SK-N-SH treated with all-trans-retinoic acid at 6 μM for 48 hours (cell line): ENCODE data around the gene RUNDC3A.

ENCODE experiments used
- ISL1 ChIP-seq: fragments of 250-450 bp; sonication (Bioruptor Pico); IDR thresholded peaks from 2 replicates; pipeline ENCODE4 v2.1.2; 2022; ENCODE audit warnings: mild to moderate bottlenecking, moderate library complexity
- ZC3H10 ChIP-seq: fragments of 250-450 bp; sonication (Bioruptor Pico); IDR thresholded peaks from 2 replicates; pipeline ENCODE4 v1.5.1; 2021; ENCODE audit warnings: mild to moderate bottlenecking, moderate library complexity
- ZFP30 ChIP-seq: fragments of 450-650 bp; formaldehyde crosslinking; IDR thresholded peaks from 2 replicates; pipeline ENCODE4 v1.5.0; 2022; ENCODE audit warnings: mild to moderate bottlenecking, moderate library complexity
- ZNF565 ChIP-seq: fragments of 450-650 bp; formaldehyde crosslinking; conservative IDR thresholded peaks from 2 replicates; pipeline ENCODE4 v1.5.0; 2020; ENCODE audit warnings: low read depth, mild to moderate bottlenecking, moderate library complexity
- TF ChIP-seq, protein P1 (sequence below): fragments of 250-450 bp; sonication (Bioruptor Pico); IDR thresholded peaks from 2 replicates; pipeline ENCODE4 v1.8.0; 2020; ENCODE audit warnings: mild to moderate bottlenecking, moderate library complexity, borderline replicate concordance
- TF ChIP-seq, protein P2 (sequence below): fragments of 250-450 bp; sonication (Bioruptor Pico); IDR thresholded peaks from 2 replicates; pipeline ENCODE4 v1.5.1; 2020; ENCODE audit warnings: low read depth, mild to moderate bottlenecking, moderate library complexity
- TF ChIP-seq, protein P3 (sequence below): fragments of 250-450 bp; sonication (Bioruptor Pico); IDR thresholded peaks from 2 replicates; pipeline ENCODE4 v1.8.0; 2021; ENCODE audit warnings: low read depth, mild to moderate bottlenecking, moderate library complexity, borderline replicate concordance

DNA sequence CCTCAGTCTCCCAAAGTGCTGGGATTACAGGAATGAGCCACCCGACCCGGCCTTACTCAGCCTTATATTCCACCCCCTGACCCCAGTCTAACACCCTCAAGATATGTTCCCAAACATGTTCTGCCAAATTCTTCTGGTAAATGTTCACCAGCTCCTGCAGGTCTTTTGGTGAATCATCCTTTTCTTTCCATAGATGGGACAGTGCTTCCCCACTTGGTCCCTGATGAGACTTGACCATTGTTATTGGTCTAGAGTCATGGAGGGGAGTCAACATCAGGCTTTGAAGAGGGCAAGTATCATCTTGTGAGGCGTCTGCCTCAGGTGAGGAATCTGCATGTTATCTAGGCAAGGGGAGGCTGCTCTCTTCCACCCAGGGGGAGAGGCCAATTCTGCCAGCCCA, 10.4 kb upstream of the RUNDC3A start:
- TF ChIP-seq ZNF565 (CRISPR knock-in tag) (no peak), ZC3H10 (CRISPR knock-in tag) (no peak), ISL1 (CRISPR knock-in tag) (no peak), ZFP30 (CRISPR knock-in tag) (no peak)
- TF ChIP-seq, protein P1, sequence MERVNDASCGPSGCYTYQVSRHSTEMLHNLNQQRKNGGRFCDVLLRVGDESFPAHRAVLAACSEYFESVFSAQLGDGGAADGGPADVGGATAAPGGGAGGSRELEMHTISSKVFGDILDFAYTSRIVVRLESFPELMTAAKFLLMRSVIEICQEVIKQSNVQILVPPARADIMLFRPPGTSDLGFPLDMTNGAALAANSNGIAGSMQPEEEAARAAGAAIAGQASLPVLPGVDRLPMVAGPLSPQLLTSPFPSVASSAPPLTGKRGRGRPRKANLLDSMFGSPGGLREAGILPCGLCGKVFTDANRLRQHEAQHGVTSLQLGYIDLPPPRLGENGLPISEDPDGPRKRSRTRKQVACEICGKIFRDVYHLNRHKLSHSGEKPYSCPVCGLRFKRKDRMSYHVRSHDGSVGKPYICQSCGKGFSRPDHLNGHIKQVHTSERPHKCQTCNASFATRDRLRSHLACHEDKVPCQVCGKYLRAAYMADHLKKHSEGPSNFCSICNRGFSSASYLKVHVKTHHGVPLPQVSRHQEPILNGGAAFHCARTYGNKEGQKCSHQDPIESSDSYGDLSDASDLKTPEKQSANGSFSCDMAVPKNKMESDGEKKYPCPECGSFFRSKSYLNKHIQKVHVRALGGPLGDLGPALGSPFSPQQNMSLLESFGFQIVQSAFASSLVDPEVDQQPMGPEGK = no peak
- TF ChIP-seq, protein P2, sequence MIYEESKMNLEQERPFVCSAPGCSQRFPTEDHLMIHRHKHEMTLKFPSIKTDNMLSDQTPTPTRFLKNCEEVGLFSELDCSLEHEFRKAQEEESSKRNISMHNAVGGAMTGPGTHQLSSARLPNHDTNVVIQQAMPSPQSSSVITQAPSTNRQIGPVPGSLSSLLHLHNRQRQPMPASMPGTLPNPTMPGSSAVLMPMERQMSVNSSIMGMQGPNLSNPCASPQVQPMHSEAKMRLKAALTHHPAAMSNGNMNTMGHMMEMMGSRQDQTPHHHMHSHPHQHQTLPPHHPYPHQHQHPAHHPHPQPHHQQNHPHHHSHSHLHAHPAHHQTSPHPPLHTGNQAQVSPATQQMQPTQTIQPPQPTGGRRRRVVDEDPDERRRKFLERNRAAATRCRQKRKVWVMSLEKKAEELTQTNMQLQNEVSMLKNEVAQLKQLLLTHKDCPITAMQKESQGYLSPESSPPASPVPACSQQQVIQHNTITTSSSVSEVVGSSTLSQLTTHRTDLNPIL = no peak
- TF ChIP-seq, protein P3, sequence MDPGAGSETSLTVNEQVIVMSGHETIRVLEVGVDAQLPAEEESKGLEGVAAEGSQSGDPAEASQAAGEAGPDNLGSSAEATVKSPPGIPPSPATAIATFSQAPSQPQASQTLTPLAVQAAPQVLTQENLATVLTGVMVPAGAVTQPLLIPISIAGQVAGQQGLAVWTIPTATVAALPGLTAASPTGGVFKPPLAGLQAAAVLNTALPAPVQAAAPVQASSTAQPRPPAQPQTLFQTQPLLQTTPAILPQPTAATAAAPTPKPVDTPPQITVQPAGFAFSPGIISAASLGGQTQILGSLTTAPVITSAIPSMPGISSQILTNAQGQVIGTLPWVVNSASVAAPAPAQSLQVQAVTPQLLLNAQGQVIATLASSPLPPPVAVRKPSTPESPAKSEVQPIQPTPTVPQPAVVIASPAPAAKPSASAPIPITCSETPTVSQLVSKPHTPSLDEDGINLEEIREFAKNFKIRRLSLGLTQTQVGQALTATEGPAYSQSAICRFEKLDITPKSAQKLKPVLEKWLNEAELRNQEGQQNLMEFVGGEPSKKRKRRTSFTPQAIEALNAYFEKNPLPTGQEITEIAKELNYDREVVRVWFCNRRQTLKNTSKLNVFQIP (CRISPR knock-in tag) = no peak
